Right lobe of liver (tissue), 4 donors: Measurements from ENCODE around the gene MTRR.

ENCODE experiments used
- CTCF ChIP-seq, 4 donors: fragments of 200-600 bp in 3 of 4; fragments of 450-650 bp in 1 of 4; IDR thresholded peaks; one replicate each; pipeline versions ENCODE4 v1.5.1 to v1.8.0; 2016 to 2022; ENCODE audit warnings: antibody characterized with exemption in 4 of 4, mild to moderate bottlenecking in 2 of 4
- POLR2A ChIP-seq: fragments of 450-650 bp; IDR thresholded peaks from one replicate; pipeline ENCODE4 v1.6.1; 2017; ENCODE audit warnings: antibody characterized with exemption, mild to moderate bottlenecking
- donor health status: DM: no; HTN: no; CAD: no.
- donor health status: DM: no; HTN: no; CAD: no.
- donor health status: DM: no; HTN: yes; CAD: no.

- TF ChIP-seq CTCF (IDR thresholded peaks at IDR 0.05) (no peak), POLR2A (no peak)
Observed at GRCh38 chr5:7875151-7875550, 6.2 kb downstream of the MTRR start.
